ENCODE results near the gene ADGRV1.

ADGRV1 gene

DNA sequence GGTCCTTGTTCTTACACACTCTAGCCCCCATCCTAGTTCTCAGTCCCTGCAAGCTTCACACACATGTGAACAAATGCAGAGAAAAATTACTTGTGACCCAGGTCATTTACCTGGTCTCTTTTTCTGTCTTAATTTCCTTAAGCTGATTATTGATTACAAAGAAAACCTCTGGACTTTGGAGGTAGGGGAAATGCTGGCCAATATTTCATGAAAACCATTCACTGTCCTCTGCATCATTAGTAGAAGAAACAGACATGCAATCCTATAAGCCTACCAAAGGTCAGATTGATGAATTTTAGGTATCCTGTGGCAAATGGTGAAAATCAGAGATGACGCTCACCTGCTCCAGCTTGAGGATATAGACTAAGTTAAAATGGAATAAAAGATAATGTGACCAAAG is 457.7 kb downstream of the ADGRV1 start:
- TF ChIP-seq, protein P1, sequence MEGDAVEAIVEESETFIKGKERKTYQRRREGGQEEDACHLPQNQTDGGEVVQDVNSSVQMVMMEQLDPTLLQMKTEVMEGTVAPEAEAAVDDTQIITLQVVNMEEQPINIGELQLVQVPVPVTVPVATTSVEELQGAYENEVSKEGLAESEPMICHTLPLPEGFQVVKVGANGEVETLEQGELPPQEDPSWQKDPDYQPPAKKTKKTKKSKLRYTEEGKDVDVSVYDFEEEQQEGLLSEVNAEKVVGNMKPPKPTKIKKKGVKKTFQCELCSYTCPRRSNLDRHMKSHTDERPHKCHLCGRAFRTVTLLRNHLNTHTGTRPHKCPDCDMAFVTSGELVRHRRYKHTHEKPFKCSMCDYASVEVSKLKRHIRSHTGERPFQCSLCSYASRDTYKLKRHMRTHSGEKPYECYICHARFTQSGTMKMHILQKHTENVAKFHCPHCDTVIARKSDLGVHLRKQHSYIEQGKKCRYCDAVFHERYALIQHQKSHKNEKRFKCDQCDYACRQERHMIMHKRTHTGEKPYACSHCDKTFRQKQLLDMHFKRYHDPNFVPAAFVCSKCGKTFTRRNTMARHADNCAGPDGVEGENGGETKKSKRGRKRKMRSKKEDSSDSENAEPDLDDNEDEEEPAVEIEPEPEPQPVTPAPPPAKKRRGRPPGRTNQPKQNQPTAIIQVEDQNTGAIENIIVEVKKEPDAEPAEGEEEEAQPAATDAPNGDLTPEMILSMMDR (IDR thresholded peaks at IDR 0.05; ENCODE audit: insufficient read depth, low read length, poor library complexity, severe bottlenecking) = no peak
- Histone ChIP-seq H3K27me3 (replicated peaks; ENCODE audit: control insufficient read depth, insufficient read depth, low read length) (no peaks in the 10 kb centered on the region), H3K36me3 (ENCODE audit: control insufficient read depth, insufficient read depth, low read length) (no peaks in the 10 kb centered on the region), H3K4me3 (replicated peaks; ENCODE audit: low read depth, low read length) (no peak overlapping the region)
- DNase-seq (ENCODE audit: extremely low read depth, insufficient read length) = no peak

DNA sequence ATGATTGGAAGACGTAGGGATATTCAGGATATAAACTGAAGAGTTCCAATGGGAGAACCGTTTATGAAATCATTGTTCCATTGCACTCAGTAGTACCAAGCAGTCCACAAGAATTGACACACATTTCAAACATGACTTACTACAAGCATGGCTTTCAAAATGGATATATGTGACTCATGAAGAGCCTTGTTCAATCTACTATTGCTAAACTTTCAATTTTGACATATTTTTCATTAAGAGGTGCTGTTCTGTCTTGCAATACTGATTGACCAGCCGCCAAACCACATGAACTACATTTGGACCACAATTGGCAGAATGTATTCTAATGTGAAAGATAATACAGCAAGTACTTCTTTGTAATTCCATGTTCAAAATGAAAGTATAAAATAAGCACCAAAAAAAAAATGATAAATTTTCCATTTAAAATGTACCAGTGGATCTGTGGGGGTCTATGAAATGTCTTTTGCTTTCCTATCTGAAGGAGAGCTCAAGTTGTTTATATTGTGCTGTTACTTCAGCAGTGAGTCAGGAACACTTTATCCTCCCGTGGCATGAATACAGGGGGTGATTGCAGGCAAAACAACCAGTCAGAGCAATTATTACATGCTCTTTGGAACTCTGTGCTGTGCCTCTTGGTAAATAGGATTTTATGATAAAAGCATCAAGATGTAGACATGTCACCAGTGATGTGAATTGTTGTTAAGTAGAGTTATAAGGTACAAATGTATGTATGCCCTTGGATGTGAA is 458.5 kb downstream of the ADGRV1 start:
- TF ChIP-seq, protein P1 (IDR thresholded peaks at IDR 0.05; ENCODE audit: insufficient read depth, low read length, poor library complexity, severe bottlenecking) = no peak
- DNase-seq (ENCODE audit: extremely low read depth, insufficient read length) = no peak
- H3K4me3 ChIP-seq (replicated peaks; ENCODE audit: low read depth, low read length) = no peak overlapping the region
- no peaks in the 10 kb centered on the region for H3K27me3 ChIP-seq (replicated peaks; ENCODE audit: control insufficient read depth, insufficient read depth, low read length)
- H3K36me3 ChIP-seq (ENCODE audit: control insufficient read depth, insufficient read depth, low read length) = no peaks in the 10 kb centered on the region

DNA sequence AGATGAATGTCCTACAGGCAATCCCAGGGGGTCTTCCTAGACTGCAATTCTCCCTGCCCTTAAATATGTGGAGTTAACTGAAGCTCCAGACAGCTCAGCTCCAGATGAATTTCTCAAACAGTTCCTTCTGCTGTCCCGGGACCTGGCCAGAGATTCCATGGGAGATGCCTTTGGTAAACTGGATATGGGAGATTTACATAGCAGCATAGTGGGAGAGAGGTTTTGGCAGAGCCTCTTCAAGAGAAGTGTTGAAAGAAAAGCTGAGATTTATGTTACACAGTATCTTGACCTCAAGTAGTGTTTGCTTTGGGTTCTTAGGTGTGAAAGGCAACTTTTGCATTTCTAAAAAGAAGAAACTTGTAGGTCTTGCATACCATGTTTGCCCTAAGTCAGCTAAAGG is 459.6 kb downstream of the ADGRV1 start:
- no peaks in the 10 kb centered on the region for H3K36me3 ChIP-seq (ENCODE audit: control insufficient read depth, insufficient read depth, low read length)
- TF ChIP-seq, protein P1 (IDR thresholded peaks at IDR 0.05; ENCODE audit: insufficient read depth, low read length, poor library complexity, severe bottlenecking) = no peak
- no peak for DNase-seq (ENCODE audit: extremely low read depth, insufficient read length)
- no peaks in the 10 kb centered on the region for H3K27me3 ChIP-seq (replicated peaks; ENCODE audit: control insufficient read depth, insufficient read depth, low read length)
- no peak overlapping the region for H3K4me3 ChIP-seq (replicated peaks; ENCODE audit: low read depth, low read length)

DNA sequence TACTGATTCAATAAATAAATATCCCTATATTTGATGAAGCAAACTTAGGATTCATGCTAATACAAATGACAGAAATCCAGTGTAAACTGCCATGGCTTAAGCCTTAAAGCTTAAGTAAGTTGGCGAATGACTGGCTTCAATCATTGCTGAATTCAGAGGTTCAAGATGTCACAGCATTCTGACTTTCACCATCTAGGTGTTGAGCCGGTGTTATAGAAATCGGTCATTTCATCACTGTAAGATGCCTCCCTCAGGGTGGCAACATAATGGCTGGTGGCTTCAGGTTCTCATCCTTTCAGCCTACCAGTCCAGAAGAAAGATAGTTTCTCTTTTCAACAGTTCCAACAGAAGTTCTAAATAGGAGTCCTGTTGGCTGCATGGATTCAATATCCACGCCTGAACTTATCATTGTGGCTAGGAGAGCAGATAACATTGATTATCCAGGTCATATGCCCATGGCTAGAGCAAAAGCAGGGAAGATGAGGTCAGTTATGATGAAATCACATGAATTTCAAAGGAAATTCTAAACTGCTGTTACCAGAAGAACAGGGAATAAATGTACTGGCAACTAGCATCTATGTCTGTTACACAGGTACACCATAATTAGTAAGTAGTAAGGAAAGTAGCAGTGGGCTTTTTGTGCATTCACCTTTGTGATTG is 460.2 kb downstream of the ADGRV1 start:
- no peaks in the 10 kb centered on the region for H3K27me3 ChIP-seq (replicated peaks; ENCODE audit: control insufficient read depth, insufficient read depth, low read length)
- no peaks in the 10 kb centered on the region for H3K36me3 ChIP-seq (ENCODE audit: control insufficient read depth, insufficient read depth, low read length)
- DNase-seq (ENCODE audit: extremely low read depth, insufficient read length) = no peak
- TF ChIP-seq, protein P1 (IDR thresholded peaks at IDR 0.05; ENCODE audit: insufficient read depth, low read length, poor library complexity, severe bottlenecking) = no peak
- no peak overlapping the region for H3K4me3 ChIP-seq (replicated peaks; ENCODE audit: low read depth, low read length)

DNA sequence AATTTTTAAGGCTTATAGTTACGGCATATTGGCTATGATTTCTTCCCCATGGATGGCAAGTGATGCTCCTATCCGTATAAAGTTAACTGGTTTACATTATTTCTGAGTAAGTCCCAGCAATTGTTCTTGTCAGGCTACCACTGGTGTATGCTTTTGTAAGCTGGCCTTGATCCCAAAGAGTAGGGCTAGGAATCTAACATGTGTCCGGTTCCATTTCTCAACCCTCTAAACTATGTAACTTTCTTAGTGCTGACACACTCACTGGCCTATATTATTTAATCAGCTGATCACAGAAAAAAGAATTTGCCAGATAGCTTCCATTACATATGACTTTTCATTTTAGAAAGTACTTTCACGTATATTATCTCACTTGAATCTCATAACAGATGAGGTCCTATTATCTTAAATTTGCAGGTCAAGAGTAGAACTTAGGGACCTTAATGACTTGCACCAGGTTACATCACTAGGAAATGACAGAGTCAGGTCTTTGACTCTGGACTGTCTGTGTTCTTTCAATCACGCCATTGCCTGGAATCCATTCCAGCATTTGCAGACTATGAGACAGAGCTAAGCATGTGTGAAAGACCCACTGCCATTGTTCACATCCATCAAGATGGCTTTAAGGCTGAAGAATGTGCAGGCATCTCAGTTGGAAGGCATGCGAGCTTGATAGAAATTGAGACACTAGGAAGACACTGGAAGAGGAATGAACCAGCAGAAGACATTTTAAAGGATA is 461.6 kb downstream of the ADGRV1 start:
- Histone ChIP-seq H3K27me3 (replicated peaks; ENCODE audit: control insufficient read depth, insufficient read depth, low read length) (no peaks in the 10 kb centered on the region), H3K36me3 (ENCODE audit: control insufficient read depth, insufficient read depth, low read length) (no peaks in the 10 kb centered on the region), H3K4me3 (replicated peaks; ENCODE audit: low read depth, low read length) (no peak overlapping the region)
- DNase-seq (ENCODE audit: extremely low read depth, insufficient read length) = no peak
- TF ChIP-seq, protein P1 (IDR thresholded peaks at IDR 0.05; ENCODE audit: insufficient read depth, low read length, poor library complexity, severe bottlenecking) = no peak

Data from GM06990 (cell line).